Psoas muscle (tissue), 8 donors: Measurements from ENCODE around the gene EPB41L5. TPM values are rescaled to one million over a fixed set of nuclear protein-coding genes. Genes with fewer than 3 reads are reported as not detected.

ENCODE experiments used
- ATAC-seq, 4 donors: fragments of 200-7000 bp; cut with Tn5 transposase; one replicate each; pipeline ENCODE4 v1.9.1; 2020; ENCODE audit warnings: moderate library complexity in 3 of 4, mild to moderate bottlenecking in 2 of 4
- DNase-seq, 2 donors: peaks; one replicate each; pipeline ENCODE4 v3.0.0-alpha.2; 2020
- H3K27ac ChIP-seq: fragments of 200-600 bp; one replicate; pipeline ENCODE4 v1.8.0; 2022
- H3K27me3 ChIP-seq, 3 donors: fragments of 200-600 bp in 1 of 3; one replicate each; pipeline versions ENCODE4 v1.6.1 to v1.8.0; 2013 to 2022; ENCODE audit warnings: low read length in 2 of 3, mild to moderate bottlenecking in 2 of 3, moderate library complexity in 1 of 3; ENCODE audit not compliant: insufficient read depth in 3 of 3
- H3K36me3 ChIP-seq, 2 donors: fragments of 200-600 bp in 1 of 2; one replicate each; pipeline versions ENCODE4 v1.6.1 to v1.8.0; 2013 to 2022; ENCODE audit warnings: low read depth in 1 of 2, mild to moderate bottlenecking in 1 of 2, moderate library complexity in 1 of 2; ENCODE audit not compliant: insufficient read depth in 1 of 2
- H3K4me1 ChIP-seq: fragments of 200-600 bp; one replicate; pipeline ENCODE4 v1.8.0; 2022
- H3K4me3 ChIP-seq: fragments of 200-600 bp; one replicate; pipeline ENCODE4 v1.8.0; 2022; ENCODE audit warnings: mild to moderate bottlenecking
- H3K9me3 ChIP-seq: fragments of 200-600 bp; one replicate; pipeline ENCODE4 v1.8.0; 2022
- WGBS, 3 donors: extraction: QIAGEN DNeasy Blood & Tissue Kit; methylation state at CpG; one replicate each; pipeline versions ENCODE4 v1.1.6 to v1.1.7; 2013; 5-methylcytosine and 5-hydroxymethylcytosine counted together
- intact Hi-C, 2 donors: fragments of 100-400 bp; cut with DNase I; formaldehyde crosslinking; loops; one replicate each; pipeline versions ENCODE4 v1.11.0 to v1.14.2; 2022
- polyA plus RNA-seq, 3 donors: library from polyadenylated mRNA; stranded (reverse); fragments of 200-250 nt; gene quantifications; one replicate each; pipeline ENCODE4 v1.2.3, GENCODE V29; 2013
- total RNA-seq, 4 donors: library from RNA; stranded (reverse); fragmentation: NEBNext Ultra II Directional in 2 of 4; extraction: Animal tissue kit (Norgen Biotek cat#: 25700) in 2 of 4; gene quantifications; one replicate each; pipeline versions ENCODE4 v1.2.1 to v1.2.4, GENCODE V29; 2021 to 2023
- TF ChIP-seq, protein P1 (sequence below): fragments of 200-600 bp; IDR thresholded peaks from one replicate; pipeline ENCODE4 v1.8.0; 2022; ENCODE audit warnings: antibody characterized with exemption
- donor health status: healthy with polysubstance abuse.
- donor health status: DM: no; HTN: no; CAD: no; lungs with moderate emphysema.
- donor health status: Bipolar disorder and iron deficiency.
- donor health status: healthy.
- donor health status: DM: yes; HTN: yes; CAD: no.
- donor health status: DM: no; HTN: no; CAD: no.
- donor health status: DM: no; HTN: no; CAD: no.
- donor health status: DM: yes; HTN: yes; CAD: no.

EPB41L5 gene
- total and polyA plus RNA-seq, 7 donors = 4.2 to 16.0 (median 12.5) TPM

DNA sequence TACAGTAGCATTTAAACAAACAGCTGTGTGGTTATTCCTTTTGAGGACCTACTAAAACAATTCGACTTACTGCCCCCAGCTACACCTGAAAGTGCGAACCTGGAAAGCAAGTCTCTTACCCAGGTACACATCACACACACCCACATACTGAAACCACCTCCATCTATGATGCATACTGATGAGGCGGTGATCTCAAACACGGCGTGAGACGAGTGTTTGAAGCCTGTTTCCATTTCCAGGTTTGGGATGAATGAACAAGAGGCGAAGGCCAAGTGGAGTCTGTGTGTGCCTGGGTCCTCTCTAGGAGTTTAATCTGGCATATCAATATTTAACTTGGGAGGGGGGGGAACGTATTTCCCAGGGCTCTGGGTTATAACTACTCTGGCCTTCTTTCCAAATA, 208.7 kb downstream of the EPB41L5 start:
- peak overlapping the region; percentile 99 for H3K27ac ChIP-seq
- no peak for ATAC-seq
- no peak for DNase-seq
- intact Hi-C loops = no loop called here
- TF ChIP-seq, protein P1, sequence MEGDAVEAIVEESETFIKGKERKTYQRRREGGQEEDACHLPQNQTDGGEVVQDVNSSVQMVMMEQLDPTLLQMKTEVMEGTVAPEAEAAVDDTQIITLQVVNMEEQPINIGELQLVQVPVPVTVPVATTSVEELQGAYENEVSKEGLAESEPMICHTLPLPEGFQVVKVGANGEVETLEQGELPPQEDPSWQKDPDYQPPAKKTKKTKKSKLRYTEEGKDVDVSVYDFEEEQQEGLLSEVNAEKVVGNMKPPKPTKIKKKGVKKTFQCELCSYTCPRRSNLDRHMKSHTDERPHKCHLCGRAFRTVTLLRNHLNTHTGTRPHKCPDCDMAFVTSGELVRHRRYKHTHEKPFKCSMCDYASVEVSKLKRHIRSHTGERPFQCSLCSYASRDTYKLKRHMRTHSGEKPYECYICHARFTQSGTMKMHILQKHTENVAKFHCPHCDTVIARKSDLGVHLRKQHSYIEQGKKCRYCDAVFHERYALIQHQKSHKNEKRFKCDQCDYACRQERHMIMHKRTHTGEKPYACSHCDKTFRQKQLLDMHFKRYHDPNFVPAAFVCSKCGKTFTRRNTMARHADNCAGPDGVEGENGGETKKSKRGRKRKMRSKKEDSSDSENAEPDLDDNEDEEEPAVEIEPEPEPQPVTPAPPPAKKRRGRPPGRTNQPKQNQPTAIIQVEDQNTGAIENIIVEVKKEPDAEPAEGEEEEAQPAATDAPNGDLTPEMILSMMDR = no peak
- no peaks in the 10 kb centered on the region for H3K27me3 ChIP-seq
- H3K9me3 ChIP-seq = no peaks in the 10 kb centered on the region
- WGBS, 3 donors = 95 to 97% (median 96%) methylated on average over 8 of the region's 8 CpGs
- H3K4me3 ChIP-seq = peak overlapping the region; percentile 86
- peaks cover 0 to 7% of the 10 kb centered on the region in 2 donors for H3K36me3 ChIP-seq
- H3K4me1 ChIP-seq = peaks cover 11% of the 10 kb centered on the region

DNA sequence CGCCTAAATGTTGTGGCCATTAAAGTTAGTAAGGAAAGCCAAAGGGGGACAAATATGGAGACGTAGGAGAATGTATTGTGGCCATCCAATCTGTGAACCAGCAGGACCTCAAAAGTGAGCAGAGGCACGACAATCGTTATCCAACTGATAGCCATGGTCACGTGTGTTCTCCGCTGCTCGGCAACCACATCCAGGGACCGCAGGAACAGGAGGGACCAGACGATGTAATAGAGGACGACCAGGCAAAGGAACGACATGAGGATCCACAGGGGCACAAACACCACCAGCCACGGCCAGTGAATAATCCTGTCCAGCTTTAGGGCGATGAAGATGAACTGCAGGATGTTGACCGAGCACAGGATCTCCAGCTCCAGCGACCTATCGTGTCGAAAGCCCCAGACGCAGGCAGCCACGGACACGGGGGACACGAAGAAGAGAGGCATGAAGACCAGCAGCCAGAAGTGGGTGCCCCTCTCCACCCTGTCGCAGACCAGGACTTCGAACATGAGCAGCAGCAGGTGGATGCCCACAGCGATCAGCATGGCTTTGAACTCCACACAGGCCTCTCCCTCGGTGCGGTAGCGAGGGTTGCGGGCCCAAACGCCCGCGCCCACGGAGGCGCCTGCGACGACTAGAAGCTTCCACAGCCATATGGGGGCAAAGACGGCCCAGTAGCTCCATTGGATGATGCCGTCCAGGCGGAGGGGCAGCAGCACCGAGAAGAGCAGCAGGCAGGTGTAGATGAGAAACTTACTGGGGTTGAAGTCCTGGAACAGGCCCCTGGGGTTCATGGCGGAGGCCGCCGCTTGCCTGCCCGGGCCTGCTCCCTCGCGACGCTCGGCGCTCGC, 209.5 kb downstream of the EPB41L5 start:
- DNase-seq (no peak), ATAC-seq (peak in 1 of 4 donors; percentile 0)
- H3K9me3 ChIP-seq = no peaks in the 10 kb centered on the region
- H3K4me1 ChIP-seq = peaks cover 11% of the 10 kb centered on the region
- peaks cover 0 to 7% of the 10 kb centered on the region in 2 donors for H3K36me3 ChIP-seq
- no peaks in the 10 kb centered on the region for H3K27me3 ChIP-seq
- WGBS, 3 donors = 75 to 85% (median 77%) methylated on average over 45 to 49 of the region's 49 CpGs
- H3K4me3 ChIP-seq = peak overlapping the region; percentile 86
- intact Hi-C loops = no loop called here
- peak overlapping the region; percentile 99 for H3K27ac ChIP-seq
- TF ChIP-seq, protein P1 = no peak

DNA sequence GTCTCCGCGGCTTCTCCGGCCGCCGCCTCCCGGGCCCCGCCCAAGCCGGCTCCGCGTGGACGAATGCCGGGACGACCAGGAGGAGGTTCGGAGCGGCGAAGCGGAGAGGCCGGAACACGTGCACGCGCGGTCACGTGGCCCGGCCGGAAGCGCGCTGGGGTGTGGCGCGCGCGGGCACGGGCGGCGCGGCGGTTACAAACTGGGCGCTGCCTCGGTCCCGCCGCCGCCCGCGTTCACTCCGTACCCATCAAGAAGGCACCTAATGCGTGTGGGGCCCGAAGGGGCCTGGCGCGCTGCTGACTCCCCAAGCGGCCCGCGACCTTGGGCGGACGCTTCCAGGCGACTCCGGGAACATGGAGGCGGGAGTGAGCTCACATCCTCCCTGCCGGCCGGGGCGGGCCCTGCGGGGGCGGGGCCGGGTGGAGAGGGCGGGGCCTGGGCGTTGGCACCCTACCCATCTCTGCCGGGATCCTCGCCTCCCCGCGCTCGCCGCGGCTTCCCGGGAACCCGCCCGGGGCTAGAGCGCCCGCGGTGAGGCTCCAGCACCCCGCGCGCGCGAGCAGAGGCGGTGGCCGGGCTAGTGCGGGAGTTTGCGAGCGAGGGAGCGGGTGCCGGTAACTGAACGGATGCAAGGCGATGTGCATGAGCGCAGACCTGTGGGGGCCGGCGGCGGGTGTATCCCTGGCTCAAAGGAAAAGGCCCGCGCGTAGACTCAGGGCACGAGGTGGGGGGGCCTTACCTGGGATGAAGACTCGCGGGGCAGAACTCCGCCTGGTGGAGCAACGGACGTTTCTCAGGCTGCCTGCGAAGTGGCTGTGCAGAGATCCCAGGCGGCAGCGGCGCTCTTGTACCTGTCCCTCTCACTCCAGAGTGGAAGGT, 210.4 kb downstream of the EPB41L5 start, which contains the start of gene TMEM185B:
TMEM185B (minus strand) TSS at position 367 of the 879 bp plus-strand sequence. CDS start 424 bp downstream, outside the sequence.
- peak; percentile 97 to 98 (median 98) for ATAC-seq
- intact Hi-C loops = no loop called here

DNA sequence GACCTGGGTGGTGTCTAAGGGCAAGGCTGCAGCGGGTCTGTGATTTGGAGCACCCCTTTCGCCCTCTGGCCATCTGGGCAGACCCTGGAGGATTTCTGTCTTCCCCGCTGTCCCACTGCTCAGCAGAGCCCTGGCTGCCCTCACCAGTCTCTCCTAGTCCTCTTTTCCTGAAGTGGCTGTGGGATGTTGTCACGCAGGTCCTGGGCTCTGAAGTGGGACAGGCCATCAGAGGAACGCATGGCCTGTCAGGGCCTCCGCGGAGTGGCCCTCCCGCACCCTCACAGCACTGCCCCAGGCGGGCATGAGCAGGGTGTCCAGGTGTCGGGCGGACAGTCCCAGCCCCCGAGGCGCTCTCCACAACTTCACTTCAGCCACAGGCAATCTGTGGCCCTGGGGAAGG, 211.4 kb downstream of the EPB41L5 start:
- Histone ChIP-seq H3K4me3 (peak overlapping the region; percentile 86), H3K4me1 (peaks cover 16% of the 10 kb centered on the region), H3K27ac (peak overlapping the region; percentile 99), H3K27me3 (no peaks in the 10 kb centered on the region), H3K36me3 (peaks cover 0 to 4% of the 10 kb centered on the region in 2 donors), H3K9me3 (no peaks in the 10 kb centered on the region)
- ATAC-seq (no peak), DNase-seq (peak in 1 of 2 donors; percentile 45)
- TF ChIP-seq, protein P1 = no peak
- WGBS, 3 donors = 87 to 94% (median 92%) methylated on average over 13 of the region's 13 CpGs
- intact Hi-C loops = no loop called here

More for the DNA sequence above, 210.4 kb downstream of the EPB41L5 start, which contains the start of gene TMEM185B:
- Histone ChIP-seq H3K27ac (peak within 1 kb of the TSS; percentile 99), H3K4me1 (peaks cover 11% of the 10 kb centered on the region), H3K27me3 (no peaks in the 10 kb centered on the region), H3K36me3 (peaks cover 0 to 7% of the 10 kb centered on the region in 2 donors), H3K4me3 (peak within 1 kb of the TSS; percentile 86), H3K9me3 (no peaks in the 10 kb centered on the region)
- WGBS, 3 donors = 2 to 3% (median 2%) methylated on average over 73 to 108 of the region's 108 CpGs
- TF ChIP-seq, protein P1 = peak; percentile 11
- DNase-seq = peak; percentile 90 to 95
